ENCODE results near the gene WSCD2. TPM values are rescaled to one million over a fixed set of nuclear protein-coding genes. Genes with fewer than 3 reads are reported as not detected.

The WSCD2 gene
- total and polyA plus RNA-seq, 2 donors (not counting 3 experiments of a cell fraction or from before 2014, with no cell fraction given): not detected

- no TSS peak for BruUV-seq (replicated peaks)
- Histone ChIP-seq H2AFZ (ENCODE audit: low read depth, low read length) (no peak overlapping the region), H3K27ac (ENCODE audit: insufficient read depth, low read depth, low read length) (no peak overlapping the region), H3K9me1 (replicated peaks; ENCODE audit: control insufficient read depth, extremely low read depth, insufficient read depth, low read length) (no peaks in the 10 kb centered on the region), H4K20me1 (replicated peaks; ENCODE audit: control insufficient read depth, extremely low read depth, insufficient read depth, low read length) (no peaks in the 10 kb centered on the region), H3K4me1 (ENCODE audit: control insufficient read depth, extremely low read depth, insufficient read depth, low read length) (no peaks in the 10 kb centered on the region), H3K4me2 (ENCODE audit: insufficient read depth, low read length) (no peak overlapping the region), H3K9me3 (replicated peaks; ENCODE audit: control insufficient read depth, insufficient read depth, low read length) (no peaks in the 10 kb centered on the region), H3K4me3 (replicated peaks in 1 of 3; ENCODE audit: insufficient read depth in 1 of 3, low read depth in 1 of 3, low read length in 3 of 3) (no peak overlapping the region), H3K27me3 (ENCODE audit: control insufficient read depth in 2 of 2, insufficient read depth in 2 of 2, low read length in 2 of 2) (peaks cover 5% of the 10 kb centered on the region in 2 experiments), H3K79me2 (ENCODE audit: control insufficient read depth, insufficient read depth, low read length) (no peaks in the 10 kb centered on the region), H3K9ac (replicated peaks; ENCODE audit: extremely low read depth, insufficient read depth, low read length) (no peak overlapping the region), H3K36me3 (ENCODE audit: control insufficient read depth in 2 of 2, extremely low read depth in 1 of 2, insufficient read depth in 2 of 2, low read length in 2 of 2) (no peaks in the 10 kb centered on the region)
- intact Hi-C loops (cut with micrococcal nuclease) (no loop called here), dilution Hi-C loops (cut with MboI; ENCODE audit: extremely low pct_ligation_motif_present, low sequenced_read_pairs) (no loop called here)
- ChIA-PET CTCF (no interaction called here), POLR2A (no interaction called here)
- no peak for DNase-seq (ENCODE audit: low read depth, low spot score)
- TF ChIP-seq GATA2 (IDR thresholded peaks at IDR 0.05; ENCODE audit: insufficient read depth, insufficient read length, low read depth, low read length): no peak
- TF ChIP-seq POLR2AphosphoS5 (IDR thresholded peaks at IDR 0.05; ENCODE audit: insufficient read depth, low read depth, low read length): no peak
- TF ChIP-seq, protein P1, sequence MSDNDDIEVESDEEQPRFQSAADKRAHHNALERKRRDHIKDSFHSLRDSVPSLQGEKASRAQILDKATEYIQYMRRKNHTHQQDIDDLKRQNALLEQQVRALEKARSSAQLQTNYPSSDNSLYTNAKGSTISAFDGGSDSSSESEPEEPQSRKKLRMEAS (IDR thresholded peaks at IDR 0.05; ENCODE audit: insufficient read depth, insufficient read length): no peak
- TF ChIP-seq CTCF (IDR thresholded peaks at IDR 0.05; ENCODE audit: extremely low read depth in 1 of 2, insufficient read depth in 1 of 2, low read depth in 1 of 2, low read length in 2 of 2): no peak
- no peak for TF ChIP-seq EZH2 (IDR thresholded peaks at IDR 0.05; ENCODE audit: borderline replicate concordance, low read depth, low read length, severe bottlenecking)
- no peak for TF ChIP-seq FOS (IDR thresholded peaks at IDR 0.05; ENCODE audit: borderline replicate concordance, insufficient read depth, low read length)
- no peak for TF ChIP-seq POLR2A (IDR thresholded peaks at IDR 0.05; ENCODE audit: low read depth, low read length)
- TF ChIP-seq MYC (IDR thresholded peaks at IDR 0.05; ENCODE audit: low read depth, low read length): no peak
- TF ChIP-seq JUN (IDR thresholded peaks at IDR 0.05; ENCODE audit: borderline replicate concordance, insufficient read depth, insufficient read length, low read depth): no peak
- FAIRE-seq: no peak
Observed at GRCh38 chr12:108122644-108123043, 6.4 kb upstream of the WSCD2 start.
